Activated CD4-positive, CD25-positive, alpha-beta regulatory T cell treated with anti-CD3 and anti-CD28 coated beads, Interleukin-2, amount 50 U/mL, for 24 hours (primary cell): ENCODE data around the gene CSF1R.

Experiments
- ATAC-seq, 2 donors: fragments of 150-1000 bp; cut with Tn5 transposase; one replicate each; pipeline ENCODE4 v1.10.0; 2021; ENCODE audit warnings: mild to moderate bottlenecking in 1 of 2, moderate library complexity in 1 of 2

The CSF1R gene

GRCh38 chr5:150120617-150121447 is 34.5 kb upstream of the CSF1R start:
- no peak for ATAC-seq

- ATAC-seq, result no peak
Observed at GRCh38 chr5:150120062-150120441, 33.7 kb upstream of the CSF1R start.

DNA sequence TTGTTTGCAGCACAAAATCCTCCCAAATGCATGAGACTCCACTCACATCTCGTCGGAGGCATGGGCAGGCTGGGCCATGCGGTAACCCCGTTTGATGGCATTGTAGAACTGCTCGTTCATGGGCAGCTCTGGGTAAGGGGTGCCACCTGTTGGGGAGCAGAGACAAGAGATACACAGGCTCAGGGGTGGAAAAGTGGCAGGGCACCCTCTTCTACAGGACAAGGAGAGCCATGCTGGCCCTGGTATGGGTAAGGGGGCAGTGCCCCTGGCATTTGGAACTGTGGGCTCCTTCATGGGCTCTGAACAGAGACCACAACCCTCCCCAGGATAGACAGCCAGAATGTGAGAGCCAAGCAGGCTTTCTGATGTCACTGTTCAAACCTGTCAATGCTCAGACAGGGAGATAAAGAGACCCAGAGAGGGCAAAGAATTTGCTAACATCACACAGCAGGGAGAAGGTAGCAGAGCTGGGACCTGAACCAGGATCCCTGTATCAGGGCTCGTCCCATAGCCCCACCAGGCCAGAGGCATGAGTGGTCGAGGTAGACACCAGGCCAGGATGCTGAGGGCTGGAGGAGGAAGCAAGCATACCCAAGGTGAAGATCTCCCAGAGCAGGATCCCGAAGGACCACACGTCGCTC is 33.2 kb upstream of the CSF1R start:
- no peak for ATAC-seq

- no peak for ATAC-seq
Observed at GRCh38 chr5:150118561-150119229, 32.3 kb upstream of the CSF1R start.

DNA sequence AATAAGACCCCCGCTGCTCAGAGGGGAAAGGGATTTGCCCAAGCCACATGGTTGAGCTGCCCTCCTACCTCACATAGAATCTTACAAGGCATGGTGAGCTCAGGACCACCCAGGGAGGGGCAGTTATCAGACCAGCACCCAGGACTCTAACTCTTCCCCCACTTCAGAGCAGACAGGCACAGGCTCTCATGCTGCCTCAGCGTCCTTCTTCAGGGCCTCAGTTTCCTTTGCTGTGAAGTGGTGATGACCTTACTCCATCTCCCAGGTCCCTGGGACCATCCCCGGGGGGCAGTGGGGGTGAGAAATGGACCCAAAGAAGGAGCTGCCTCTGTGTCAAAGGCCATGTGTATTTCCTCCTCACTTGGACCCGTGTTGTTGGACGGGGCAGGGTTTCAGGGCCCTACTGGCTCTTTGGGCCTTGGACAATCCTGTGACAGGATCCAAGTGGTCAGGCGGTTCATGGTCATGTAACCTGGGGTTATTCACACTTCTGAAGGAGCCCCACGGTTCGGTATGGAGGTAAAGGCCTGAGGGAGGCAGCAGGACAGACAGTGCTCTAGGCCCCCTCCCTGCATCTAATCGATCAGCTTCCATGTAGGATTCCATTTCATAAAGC is 31.7 kb upstream of the CSF1R start:
- ATAC-seq, result no peak

DNA sequence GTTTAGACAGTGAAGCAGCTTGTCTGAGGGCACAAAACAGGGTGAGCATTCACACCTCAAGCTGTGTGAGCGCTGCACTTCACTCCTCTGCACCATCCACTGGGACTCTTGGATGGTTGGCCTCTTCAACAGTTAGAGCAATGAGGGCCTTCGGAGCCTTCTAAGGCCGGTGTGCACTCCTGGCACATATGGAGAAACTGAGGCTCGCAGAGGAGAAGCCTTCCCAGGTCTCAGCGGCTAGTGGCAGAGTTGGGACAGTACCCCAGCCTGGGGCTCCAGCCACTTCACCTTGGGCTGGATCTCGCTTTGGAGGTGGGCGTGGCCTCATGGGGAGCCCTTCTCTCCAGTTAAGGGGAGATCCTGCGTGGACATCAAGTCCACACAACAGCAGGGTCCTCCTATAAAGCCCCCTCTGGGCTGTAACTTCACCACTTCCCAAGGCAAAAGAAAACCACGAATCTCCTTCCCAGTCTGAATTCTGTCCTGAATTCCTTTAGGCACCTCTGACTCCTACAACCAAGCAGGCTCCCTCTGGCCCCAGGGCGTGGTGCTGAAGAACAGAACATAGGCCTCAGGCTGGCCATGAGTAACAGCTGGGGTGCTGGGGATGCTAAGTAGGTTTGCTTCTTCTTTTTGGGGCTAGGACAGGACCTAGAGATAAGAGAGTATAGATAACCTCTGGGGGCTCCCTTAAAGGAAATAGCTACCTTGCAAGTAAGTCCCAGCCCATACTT is 30.5 kb upstream of the CSF1R start:
- no peak for ATAC-seq

- ATAC-seq, result no peak
Observed at GRCh38 chr5:150114773-150115408, 28.5 kb upstream of the CSF1R start.

- no peak for ATAC-seq
Observed at GRCh38 chr5:150114102-150114641, 27.8 kb upstream of the CSF1R start.

- ATAC-seq, result no peak
Observed at GRCh38 chr5:150113047-150113744, 26.8 kb upstream of the CSF1R start.

GRCh38 chr5:150112201-150113046 is 26.1 kb upstream of the CSF1R start:
- ATAC-seq, result no peak

- ATAC-seq, result no peak
Observed at GRCh38 chr5:150111122-150111521, 24.8 kb upstream of the CSF1R start.

DNA sequence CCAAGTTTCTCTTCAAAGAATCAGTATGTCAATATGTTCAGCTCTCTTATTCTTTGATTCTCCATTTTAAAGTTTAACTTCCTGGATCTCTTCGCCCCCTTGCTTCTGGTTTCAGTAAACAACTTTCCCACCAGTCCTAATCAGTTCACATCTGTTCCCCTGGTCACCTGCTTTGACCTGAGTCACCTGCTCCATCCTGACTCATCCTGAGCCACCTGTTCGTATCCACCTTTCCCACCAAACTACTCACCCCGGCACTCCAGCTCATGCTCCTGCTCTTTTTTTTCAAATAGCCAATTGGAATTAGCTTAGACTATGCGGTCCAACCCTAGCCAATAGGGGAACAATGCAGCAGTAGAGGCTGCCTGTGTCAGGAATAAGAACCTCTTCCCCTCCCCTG is 23.6 kb upstream of the CSF1R start:
- no peak for ATAC-seq

GRCh38 chr5:150108711-150109514 is 22.6 kb upstream of the CSF1R start:
- no peak for ATAC-seq

GRCh38 chr5:150107909-150108447 is 21.6 kb upstream of the CSF1R start:
- ATAC-seq, result no peak

- no peak for ATAC-seq
Observed at GRCh38 chr5:150106674-150107426, 20.5 kb upstream of the CSF1R start.

DNA sequence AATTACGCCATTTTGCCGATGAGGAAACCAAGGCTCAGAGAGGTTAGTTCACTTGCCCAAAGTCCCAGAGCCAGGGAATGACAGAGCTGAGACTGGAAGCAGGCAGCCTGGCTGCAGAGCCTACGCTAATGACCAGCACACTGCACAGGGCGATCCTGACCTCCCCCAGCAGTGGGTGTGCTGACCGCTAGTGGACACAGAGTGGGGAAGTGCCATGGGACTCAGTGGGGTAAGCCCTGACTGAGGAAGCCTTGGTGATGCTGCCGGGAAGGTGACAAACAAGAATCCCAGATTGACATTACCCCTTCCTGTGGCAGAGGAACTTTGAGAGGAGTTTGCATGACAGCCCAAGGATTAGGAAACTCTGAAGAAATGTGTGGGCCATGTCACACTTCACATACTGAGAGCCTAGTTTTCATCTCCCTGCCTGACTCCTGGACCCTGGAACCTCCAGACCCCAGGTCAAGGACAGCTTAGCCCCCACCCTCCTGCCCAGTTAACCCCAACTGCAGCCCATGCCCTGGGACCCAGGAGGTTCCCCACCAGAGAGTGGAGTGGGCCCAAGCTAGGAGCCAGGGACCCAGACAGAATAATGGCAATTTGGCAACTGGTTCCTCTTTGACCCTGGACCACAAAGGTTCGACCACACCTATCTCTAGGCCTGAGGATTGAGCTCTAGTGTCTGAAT is 19.7 kb upstream of the CSF1R start:
- ATAC-seq, result no peak

DNA sequence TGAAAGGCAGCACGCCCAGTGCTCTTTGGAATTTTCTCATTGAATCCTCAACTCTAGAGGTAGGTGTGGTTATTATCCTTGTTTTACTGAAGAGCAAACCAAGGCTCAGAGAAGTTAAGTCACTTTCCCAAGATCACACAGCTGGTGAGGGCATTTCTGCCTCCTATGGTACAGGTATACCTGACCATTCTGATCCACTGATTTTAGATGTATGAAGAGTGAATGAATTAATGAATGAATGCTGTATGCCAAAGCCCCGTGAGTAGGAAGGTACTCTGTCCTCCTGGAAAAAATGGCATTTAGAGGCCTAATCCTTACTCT is 18.2 kb upstream of the CSF1R start:
- no peak for ATAC-seq
